K562 (cell line): ENCODE measurements around the gene NECTIN2. TPM values are rescaled to one million over a fixed set of nuclear protein-coding genes. Genes with fewer than 3 reads are reported as not detected.
A peak's percentile ranks its signal among the peaks of the same experiment; 100 is the strongest.

Source experiments
- CBFB ChIP-seq: sonication (generic); formaldehyde crosslinking; IDR thresholded peaks from 2 replicates; pipeline ENCODE4 v1.4.0; 2020; ENCODE audit warnings: mild to moderate bottlenecking, missing genetic modification reagents
- DPF2 ChIP-seq: fragments of 450-650 bp; IDR thresholded peaks from 2 replicates; pipeline ENCODE4 v1.6.1; 2016
- E2F1 ChIP-seq: sonication (generic); formaldehyde crosslinking; IDR thresholded peaks from 2 replicates; pipeline ENCODE4 v1.8.1; 2023; ENCODE audit warnings: mild to moderate bottlenecking, missing genetic modification reagents, moderate library complexity
- HES1 ChIP-seq: fragments of 450-650 bp; IDR thresholded peaks from 2 replicates; pipeline ENCODE4 v1.6.1; 2016; ENCODE audit warnings: low read depth, mild to moderate bottlenecking, moderate library complexity
- PML ChIP-seq: IDR thresholded peaks from 2 replicates; pipeline ENCODE4 v1.6.1; 2012; ENCODE audit warnings: low read length, inconsistent platforms
- PRPF4 ChIP-seq: fragments of 200-400 bp; formaldehyde crosslinking; IDR thresholded peaks from one replicate; pipeline ENCODE4 v1.6.1; 2017; ENCODE audit warnings: low read length, low read depth, mild to moderate bottlenecking; ENCODE audit not compliant: insufficient read depth, poor library complexity, severe bottlenecking
- RBM14 ChIP-seq: fragments of 200-400 bp; formaldehyde crosslinking; IDR thresholded peaks from 2 replicates; pipeline ENCODE4 v1.6.1; 2018; ENCODE audit warnings: low read depth, mild to moderate bottlenecking, low read length, moderate library complexity, borderline replicate concordance; ENCODE audit not compliant: insufficient read depth
- SAFB ChIP-seq: fragments of 200-400 bp; formaldehyde crosslinking; IDR thresholded peaks from 2 replicates; pipeline ENCODE4 v1.6.1; 2017; ENCODE audit warnings: low read depth, low read length, borderline replicate concordance
- TCFL5 ChIP-seq: fragments of 250-450 bp; sonication (Bioruptor Pico); conservative IDR thresholded peaks from 2 replicates; pipeline ENCODE4 v1.6.1; 2021; ENCODE audit warnings: mild to moderate bottlenecking, moderate library complexity, matching md5 sums
- ZNF140 ChIP-seq: fragments of 250-450 bp; sonication (Bioruptor Pico); IDR thresholded peaks from 2 replicates; pipeline ENCODE4 v1.8.0; 2021; ENCODE audit warnings: moderate library complexity, mild to moderate bottlenecking, inconsistent platforms
- ZNF165 ChIP-seq: fragments of 250-450 bp; sonication (Bioruptor Pico); IDR thresholded peaks from 2 replicates; pipeline ENCODE4 v1.4.0; 2020; ENCODE audit warnings: borderline replicate concordance
- ZNF354B ChIP-seq: fragments of 250-450 bp; sonication (Bioruptor Pico); IDR thresholded peaks from 2 replicates; pipeline ENCODE4 v1.4.0; 2020
- polyA plus RNA-seq, 8 experiments: library from polyadenylated mRNA; depleted of rRNA in 4 of 8; stranded (reverse) in 5 of 8; unstranded in 3 of 8; fragments of >200 nt; fragmentation: Nextera tagmentation in 2 of 8; fragmentation: Illumina TruSeq in 1 of 8; extraction: Ambion mirVana in 2 of 8; extraction: Trizol in 1 of 8; gene quantifications; 2 replicates each; pipeline versions ENCODE4 v1.2.1 to v1.2.3, GENCODE V29; 2011 to 2014; ENCODE audit warnings: inconsistent platforms in 1 of 8, missing spikeins in 1 of 8
- total RNA-seq, 7 experiments: library from RNA; depleted of rRNA in 6 of 7; stranded (reverse); fragments of >200 nt in 6 of 7; fragmentation: Illumina TruSeq in 2 of 7; extraction: Trizol in 2 of 7; gene quantifications; 2 replicates each; pipeline versions ENCODE4 v1.2.1 to v1.2.3, GENCODE V29; 2011 to 2021; ENCODE audit warnings: low replicate concordance in 1 of 7
- TF ChIP-seq, protein P1 (sequence below): fragments of 250-450 bp; sonication (Bioruptor Pico); IDR thresholded peaks from 2 replicates; pipeline ENCODE4 v1.5.0; 2021; ENCODE audit warnings: mild to moderate bottlenecking, borderline replicate concordance
- TF ChIP-seq, protein P2 (sequence below), 3 experiments: fragments of 200-800 bp in 1 of 3; fragments of 250-450 bp in 1 of 3; fragments of 450-650 bp in 1 of 3; sonication (Bioruptor Pico) in 1 of 3; sonication (Bioruptor generic) in 1 of 3; formaldehyde crosslinking in 1 of 3; IDR thresholded peaks; 2 replicates each; pipeline versions ENCODE4 v1.6.1 to v1.8.0; 2016 to 2022; ENCODE audit warnings: mild to moderate bottlenecking in 2 of 3, missing genetic modification characterization in 2 of 3, missing compliant biosample characterization in 1 of 3, moderate library complexity in 1 of 3
- TF ChIP-seq, protein P3 (sequence below): sonication (generic); formaldehyde crosslinking; IDR thresholded peaks from 2 replicates; pipeline ENCODE4 v1.8.1; 2023; ENCODE audit warnings: mild to moderate bottlenecking, missing genetic modification reagents

NECTIN2 gene
- total and polyA plus RNA-seq, 9 of the 15 experiments (the other 6 are each of a cell fraction or from before 2014, with no cell fraction given), result 3.9 to 94.9 (median 34.9) TPM

GRCh38 chr19:44813070-44813840, 32.8 kb upstream of the NECTIN2 start (continued):
- TF ChIP-seq DPF2 (no peak), E2F1 (CRISPR knock-in tag) (no peak), HES1 (no peak), ZNF165 (no peak), CBFB (CRISPR knock-in tag) (no peak), ZNF354B (no peak), SAFB (no peak), ZNF140 (CRISPR knock-in tag) (no peak), PML (no peak), RBM14 (0 out of 2 replicates have a peak, but pooled peaks have one; percentile 44), TCFL5 (CRISPR knock-in tag) (no peak), PRPF4 (no peak)
- TF ChIP-seq, protein P1, sequence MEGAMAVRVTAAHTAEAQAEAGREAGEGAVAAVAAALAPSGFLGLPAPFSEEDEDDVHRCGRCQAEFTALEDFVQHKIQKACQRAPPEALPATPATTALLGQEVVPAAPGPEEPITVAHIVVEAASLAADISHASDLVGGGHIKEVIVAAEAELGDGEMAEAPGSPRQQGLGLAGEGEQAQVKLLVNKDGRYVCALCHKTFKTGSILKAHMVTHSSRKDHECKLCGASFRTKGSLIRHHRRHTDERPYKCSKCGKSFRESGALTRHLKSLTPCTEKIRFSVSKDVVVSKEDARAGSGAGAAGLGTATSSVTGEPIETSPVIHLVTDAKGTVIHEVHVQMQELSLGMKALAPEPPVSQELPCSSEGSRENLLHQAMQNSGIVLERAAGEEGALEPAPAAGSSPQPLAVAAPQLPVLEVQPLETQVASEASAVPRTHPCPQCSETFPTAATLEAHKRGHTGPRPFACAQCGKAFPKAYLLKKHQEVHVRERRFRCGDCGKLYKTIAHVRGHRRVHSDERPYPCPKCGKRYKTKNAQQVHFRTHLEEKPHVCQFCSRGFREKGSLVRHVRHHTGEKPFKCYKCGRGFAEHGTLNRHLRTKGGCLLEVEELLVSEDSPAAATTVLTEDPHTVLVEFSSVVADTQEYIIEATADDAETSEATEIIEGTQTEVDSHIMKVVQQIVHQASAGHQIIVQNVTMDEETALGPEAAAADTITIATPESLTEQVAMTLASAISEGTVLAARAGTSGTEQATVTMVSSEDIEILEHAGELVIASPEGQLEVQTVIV (CRISPR knock-in tag), result no peak
- TF ChIP-seq, protein P2, sequence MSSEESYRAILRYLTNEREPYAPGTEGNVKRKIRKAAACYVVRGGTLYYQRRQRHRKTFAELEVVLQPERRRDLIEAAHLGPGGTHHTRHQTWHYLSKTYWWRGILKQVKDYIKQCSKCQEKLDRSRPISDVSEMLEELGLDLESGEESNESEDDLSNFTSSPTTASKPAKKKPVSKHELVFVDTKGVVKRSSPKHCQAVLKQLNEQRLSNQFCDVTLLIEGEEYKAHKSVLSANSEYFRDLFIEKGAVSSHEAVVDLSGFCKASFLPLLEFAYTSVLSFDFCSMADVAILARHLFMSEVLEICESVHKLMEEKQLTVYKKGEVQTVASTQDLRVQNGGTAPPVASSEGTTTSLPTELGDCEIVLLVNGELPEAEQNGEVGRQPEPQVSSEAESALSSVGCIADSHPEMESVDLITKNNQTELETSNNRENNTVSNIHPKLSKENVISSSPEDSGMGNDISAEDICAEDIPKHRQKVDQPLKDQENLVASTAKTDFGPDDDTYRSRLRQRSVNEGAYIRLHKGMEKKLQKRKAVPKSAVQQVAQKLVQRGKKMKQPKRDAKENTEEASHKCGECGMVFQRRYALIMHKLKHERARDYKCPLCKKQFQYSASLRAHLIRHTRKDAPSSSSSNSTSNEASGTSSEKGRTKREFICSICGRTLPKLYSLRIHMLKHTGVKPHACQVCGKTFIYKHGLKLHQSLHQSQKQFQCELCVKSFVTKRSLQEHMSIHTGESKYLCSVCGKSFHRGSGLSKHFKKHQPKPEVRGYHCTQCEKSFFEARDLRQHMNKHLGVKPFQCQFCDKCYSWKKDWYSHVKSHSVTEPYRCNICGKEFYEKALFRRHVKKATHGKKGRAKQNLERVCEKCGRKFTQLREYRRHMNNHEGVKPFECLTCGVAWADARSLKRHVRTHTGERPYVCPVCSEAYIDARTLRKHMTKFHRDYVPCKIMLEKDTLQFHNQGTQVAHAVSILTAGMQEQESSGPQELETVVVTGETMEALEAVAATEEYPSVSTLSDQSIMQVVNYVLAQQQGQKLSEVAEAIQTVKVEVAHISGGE (CRISPR knock-in tag; IDR thresholded peaks at IDR 0.05), result no peak
- TF ChIP-seq, protein P3, sequence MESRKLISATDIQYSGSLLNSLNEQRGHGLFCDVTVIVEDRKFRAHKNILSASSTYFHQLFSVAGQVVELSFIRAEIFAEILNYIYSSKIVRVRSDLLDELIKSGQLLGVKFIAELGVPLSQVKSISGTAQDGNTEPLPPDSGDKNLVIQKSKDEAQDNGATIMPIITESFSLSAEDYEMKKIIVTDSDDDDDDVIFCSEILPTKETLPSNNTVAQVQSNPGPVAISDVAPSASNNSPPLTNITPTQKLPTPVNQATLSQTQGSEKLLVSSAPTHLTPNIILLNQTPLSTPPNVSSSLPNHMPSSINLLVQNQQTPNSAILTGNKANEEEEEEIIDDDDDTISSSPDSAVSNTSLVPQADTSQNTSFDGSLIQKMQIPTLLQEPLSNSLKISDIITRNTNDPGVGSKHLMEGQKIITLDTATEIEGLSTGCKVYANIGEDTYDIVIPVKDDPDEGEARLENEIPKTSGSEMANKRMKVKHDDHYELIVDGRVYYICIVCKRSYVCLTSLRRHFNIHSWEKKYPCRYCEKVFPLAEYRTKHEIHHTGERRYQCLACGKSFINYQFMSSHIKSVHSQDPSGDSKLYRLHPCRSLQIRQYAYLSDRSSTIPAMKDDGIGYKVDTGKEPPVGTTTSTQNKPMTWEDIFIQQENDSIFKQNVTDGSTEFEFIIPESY (CRISPR knock-in tag), result peak; percentile 93; the same call in 1 of the 2 replicates
